A673 (cell line): ENCODE measurements around the gene TBC1D8B. TPM values are rescaled to one million over a fixed set of nuclear protein-coding genes. Genes with fewer than 3 reads are reported as not detected.

ENCODE experiments used
- BruUV-seq: library from RNA; stranded (reverse); fragments of 400-500 nt; replicated peaks from 2 replicates; lab custom pipeline; 2021; lab: Mats Ljungman, UMichigan
- CTCF ChIA-PET: fragments of 300-600 bp; sonication (Branson Sonifier 250); formaldehyde crosslinking; loops from one replicate; lab custom pipeline; 2022; ENCODE audit warnings: antibody characterized with exemption; lab: Charles Lee
- POLR2A ChIA-PET: fragments of 300-600 bp; sonication (Branson Sonifier 250); formaldehyde crosslinking; loops from one replicate; lab custom pipeline; 2022; ENCODE audit warnings: antibody characterized with exemption; ENCODE audit not compliant: low non-redundant PET; lab: Charles Lee
- DNase-seq: peaks from one replicate; pipeline ENCODE4 v3.0.0-alpha.2; 2015; ENCODE audit warnings: low spot score
- H3K27ac ChIP-seq: fragments of 200-600 bp; sonication (generic); 2 replicates; pipeline ENCODE4 v1.5.1; 2016; ENCODE audit warnings: mixed run types, low read depth, mild to moderate bottlenecking, mixed read lengths, antibody characterized with exemption, low read length; ENCODE audit not compliant: poor library complexity, severe bottlenecking
- H3K27me3 ChIP-seq: fragments of 200-600 bp; sonication (generic); replicated peaks from 2 replicates; pipeline ENCODE4 v1.6.1; 2017; ENCODE audit warnings: mixed run types, low read depth, mild to moderate bottlenecking, mixed read lengths, antibody characterized with exemption, low read length; ENCODE audit not compliant: insufficient read depth, poor library complexity
- H3K36me3 ChIP-seq: fragments of 200-600 bp; sonication (generic); 2 replicates; pipeline ENCODE4 v1.6.1; 2016; ENCODE audit warnings: mixed run types, mild to moderate bottlenecking, mixed read lengths, antibody characterized with exemption, low read length; ENCODE audit not compliant: insufficient read depth, poor library complexity, severe bottlenecking
- H3K4me1 ChIP-seq: fragments of 200-600 bp; sonication (generic); 2 replicates; pipeline ENCODE4 v1.6.1; 2017; ENCODE audit warnings: mixed run types, mild to moderate bottlenecking, mixed read lengths, antibody characterized with exemption, low read length; ENCODE audit not compliant: insufficient read depth, poor library complexity, severe bottlenecking
- H3K4me3 ChIP-seq: fragments of 200-600 bp; sonication (generic); 2 replicates; pipeline ENCODE4 v1.5.1; 2016; ENCODE audit warnings: low read depth, mixed run types, mild to moderate bottlenecking, mixed read lengths, low read length; ENCODE audit not compliant: poor library complexity, severe bottlenecking
- H3K9me3 ChIP-seq: fragments of 200-600 bp; sonication (generic); 2 replicates; pipeline ENCODE4 v1.6.1; 2016; ENCODE audit warnings: mixed run types, low read depth, mild to moderate bottlenecking, mixed read lengths, antibody characterized with exemption, low read length; ENCODE audit not compliant: poor library complexity, severe bottlenecking
- EZH2 ChIP-seq: fragments of 200-600 bp; sonication (generic); IDR thresholded peaks from 2 replicates; pipeline ENCODE4 v1.6.1; 2017; ENCODE audit warnings: borderline replicate concordance, low read depth, mild to moderate bottlenecking, mixed read lengths, antibody characterized with exemption, low read length; ENCODE audit not compliant: poor library complexity, severe bottlenecking
- intact Hi-C: fragments of 100-400 bp; cut with micrococcal nuclease; formaldehyde crosslinking; loops from one replicate; pipeline ENCODE4 v1.10.0; 2022; ENCODE audit not compliant: unreplicated experiment
- total RNA-seq: library from RNA; stranded (reverse); gene quantifications from 2 replicates; pipeline ENCODE4 v1.2.3, GENCODE V29; 2021
- TF ChIP-seq, protein P1 (sequence below): fragments of 300-800, 200-600 bp; sonication (generic); conservative IDR thresholded peaks from 2 replicates; pipeline ENCODE4 v1.5.1; 2017; ENCODE audit warnings: low read depth, mild to moderate bottlenecking, antibody characterized with exemption, low read length, moderate library complexity, mixed read lengths

Gene TBC1D8B
- total RNA-seq, 1 experiment from 2014 or later = 0.41 TPM

- BruUV-seq = no TSS peak
- peaks cover 13% of the 10 kb centered on the region for H3K4me1 ChIP-seq
- CTCF ChIA-PET = no interaction called here
- H3K9me3 ChIP-seq = no peaks in the 10 kb centered on the region
- H3K36me3 ChIP-seq = no peaks in the 10 kb centered on the region
- H3K27me3 ChIP-seq = no peaks in the 10 kb centered on the region
- no peak for TF ChIP-seq EZH2
- H3K4me3 ChIP-seq = no peak overlapping the region
- POLR2A ChIA-PET = no interaction called here
- peak; percentile 78 for DNase-seq
- intact Hi-C loops = no loop called here
- no peak overlapping the region for H3K27ac ChIP-seq
These were observed 115.5 kb downstream of the TBC1D8B start for GRCh38 chrX:106917830-106918500.

DNA sequence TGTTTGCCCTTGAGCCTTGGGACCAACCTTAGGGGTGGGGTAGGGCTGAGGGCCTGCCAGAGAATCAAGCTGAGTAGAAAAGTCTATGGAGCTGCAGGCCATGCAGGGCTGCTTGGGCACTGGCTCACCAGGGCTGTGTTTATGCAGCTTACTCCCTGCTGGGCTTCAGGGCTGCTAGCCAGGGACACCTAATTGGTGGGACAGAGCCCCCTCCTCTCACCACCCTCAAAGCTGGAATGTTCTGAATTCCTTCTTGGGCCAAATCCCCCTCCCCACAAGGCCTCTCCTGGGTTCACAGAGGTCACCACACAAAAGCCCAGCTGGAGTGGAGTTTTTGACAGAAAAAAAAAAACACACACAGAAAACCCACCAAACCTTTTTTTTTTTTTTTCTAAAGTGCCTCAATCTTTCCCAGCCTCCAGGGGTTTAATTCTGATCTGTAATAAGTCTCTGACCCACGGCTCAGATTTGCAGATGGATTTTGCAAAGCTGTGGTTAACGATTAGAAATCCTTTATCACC is 117.5 kb downstream of the TBC1D8B start, which contains the start of gene CLDN2:
TSS of gene CLDN2 (plus strand) at position 471 of the 521 bp plus-strand sequence. CDS start 7,827 bp downstream, outside the sequence.
- ChIA-PET POLR2A (no interaction called here), CTCF (no interaction called here)
- no peak within 1 kb of the TSS for H3K27ac ChIP-seq
- no peak for DNase-seq
- no peak within 1 kb of the TSS for H3K4me3 ChIP-seq
- TF ChIP-seq, protein P1, sequence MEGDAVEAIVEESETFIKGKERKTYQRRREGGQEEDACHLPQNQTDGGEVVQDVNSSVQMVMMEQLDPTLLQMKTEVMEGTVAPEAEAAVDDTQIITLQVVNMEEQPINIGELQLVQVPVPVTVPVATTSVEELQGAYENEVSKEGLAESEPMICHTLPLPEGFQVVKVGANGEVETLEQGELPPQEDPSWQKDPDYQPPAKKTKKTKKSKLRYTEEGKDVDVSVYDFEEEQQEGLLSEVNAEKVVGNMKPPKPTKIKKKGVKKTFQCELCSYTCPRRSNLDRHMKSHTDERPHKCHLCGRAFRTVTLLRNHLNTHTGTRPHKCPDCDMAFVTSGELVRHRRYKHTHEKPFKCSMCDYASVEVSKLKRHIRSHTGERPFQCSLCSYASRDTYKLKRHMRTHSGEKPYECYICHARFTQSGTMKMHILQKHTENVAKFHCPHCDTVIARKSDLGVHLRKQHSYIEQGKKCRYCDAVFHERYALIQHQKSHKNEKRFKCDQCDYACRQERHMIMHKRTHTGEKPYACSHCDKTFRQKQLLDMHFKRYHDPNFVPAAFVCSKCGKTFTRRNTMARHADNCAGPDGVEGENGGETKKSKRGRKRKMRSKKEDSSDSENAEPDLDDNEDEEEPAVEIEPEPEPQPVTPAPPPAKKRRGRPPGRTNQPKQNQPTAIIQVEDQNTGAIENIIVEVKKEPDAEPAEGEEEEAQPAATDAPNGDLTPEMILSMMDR = no peak
- TF ChIP-seq EZH2 = no peak
- no peaks in the 10 kb centered on the region for H3K36me3 ChIP-seq
- no TSS peak for BruUV-seq
- H3K9me3 ChIP-seq = no peaks in the 10 kb centered on the region
- H3K27me3 ChIP-seq = no peaks in the 10 kb centered on the region
- intact Hi-C loops = no loop called here
- H3K4me1 ChIP-seq = peaks cover 13% of the 10 kb centered on the region

DNA sequence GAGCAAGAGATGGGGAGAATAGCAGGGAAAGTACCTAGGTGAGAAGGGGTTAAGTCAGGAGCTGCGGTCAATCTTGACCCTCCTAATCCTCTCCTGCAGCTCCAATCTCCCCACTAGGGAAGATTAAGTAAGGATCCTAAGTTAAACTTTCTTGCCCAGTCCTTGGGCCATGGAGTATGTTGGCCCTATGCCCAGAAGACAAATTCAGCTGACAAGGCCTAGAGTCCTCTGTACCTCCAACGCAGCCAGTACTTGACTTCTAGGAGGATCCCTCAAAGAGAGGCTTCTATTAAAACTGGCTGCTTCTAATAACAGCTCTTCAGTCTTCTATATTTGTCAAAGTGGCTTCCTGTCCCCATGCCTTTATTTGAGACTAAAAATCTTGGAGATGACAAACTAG is 119.2 kb downstream of the TBC1D8B start:
- H3K9me3 ChIP-seq = no peaks in the 10 kb centered on the region
- no peak overlapping the region for H3K27ac ChIP-seq
- DNase-seq = no peak
- BruUV-seq = no TSS peak
- no peak for TF ChIP-seq EZH2
- TF ChIP-seq, protein P1 = no peak
- ChIA-PET CTCF (no interaction called here), POLR2A (no interaction called here)
- H3K4me3 ChIP-seq = no peak overlapping the region
- intact Hi-C loops = no loop called here
- H3K4me1 ChIP-seq = peaks cover 13% of the 10 kb centered on the region
- H3K27me3 ChIP-seq = no peaks in the 10 kb centered on the region
- H3K36me3 ChIP-seq = no peaks in the 10 kb centered on the region

Other genes with a start within 250 kb of the TBC1D8B start
- not detected in 2 replicates for gene RADX, start 190.7 kb upstream of the TBC1D8B start, total RNA-seq
- not detected in 2 replicates for gene RNF128, start 76.0 kb upstream of the TBC1D8B start, total RNA-seq
- gene RIPPLY1, start 100.7 kb downstream of the TBC1D8B start, total RNA-seq = not detected in 2 replicates
- gene CLDN2, start 117.7 kb downstream of the TBC1D8B start, total RNA-seq = not detected in 2 replicates
- 15.9 and 21.2 TPM in 2 replicates for gene MORC4, start 197.5 kb downstream of the TBC1D8B start, total RNA-seq